Measurements from ENCODE around the gene DCX. TPM values are rescaled to one million over a fixed set of nuclear protein-coding genes. Genes with fewer than 3 reads are reported as not detected.

The DCX gene
- total RNA-seq, result not detected

DNA sequence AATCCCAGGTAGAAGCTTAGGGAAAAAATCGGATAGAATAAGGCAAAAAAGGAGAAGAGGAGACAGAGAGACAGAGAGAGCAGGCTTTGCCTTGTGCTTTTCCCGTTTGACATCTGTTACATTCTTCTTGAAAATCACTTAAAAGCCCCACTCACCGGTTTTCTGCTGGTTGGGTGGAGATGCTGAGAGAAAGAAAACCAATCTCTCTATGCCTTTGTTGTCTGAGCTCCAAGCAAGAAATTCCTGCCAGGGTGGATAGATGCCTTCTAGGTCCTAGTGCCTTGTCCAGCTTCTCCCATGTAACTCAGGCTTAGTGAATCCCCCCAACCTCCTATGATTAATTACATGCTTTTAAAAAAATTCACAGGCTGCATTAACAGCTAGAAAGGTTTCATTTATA lies at the start of gene DCX:
Gene DCX (minus strand): TSS at position 210 of the 400 bp plus-strand sequence. CDS start 1,794 bp downstream, outside the sequence.
- Mint-ChIP-seq H3K4me1 (ENCODE audit: low read depth) (no peaks in the 10 kb centered on the region), H3K27ac (no peak within 1 kb of the TSS), H3K27me3 (peaks cover 7% of the 10 kb centered on the region), H3K4me3 (no peak within 1 kb of the TSS), H3K9me3 (no peaks in the 10 kb centered on the region), H3K36me3 (ENCODE audit: low read depth) (no peaks in the 10 kb centered on the region)
- CTCF ChIA-PET, result no interaction called here
- intact Hi-C loops (cut with micrococcal nuclease), result no loop called here
- POLR2A ChIA-PET, result no interaction called here
- DNase-seq (no peak), ATAC-seq (no peak)
- TF ChIP-seq, protein P1, sequence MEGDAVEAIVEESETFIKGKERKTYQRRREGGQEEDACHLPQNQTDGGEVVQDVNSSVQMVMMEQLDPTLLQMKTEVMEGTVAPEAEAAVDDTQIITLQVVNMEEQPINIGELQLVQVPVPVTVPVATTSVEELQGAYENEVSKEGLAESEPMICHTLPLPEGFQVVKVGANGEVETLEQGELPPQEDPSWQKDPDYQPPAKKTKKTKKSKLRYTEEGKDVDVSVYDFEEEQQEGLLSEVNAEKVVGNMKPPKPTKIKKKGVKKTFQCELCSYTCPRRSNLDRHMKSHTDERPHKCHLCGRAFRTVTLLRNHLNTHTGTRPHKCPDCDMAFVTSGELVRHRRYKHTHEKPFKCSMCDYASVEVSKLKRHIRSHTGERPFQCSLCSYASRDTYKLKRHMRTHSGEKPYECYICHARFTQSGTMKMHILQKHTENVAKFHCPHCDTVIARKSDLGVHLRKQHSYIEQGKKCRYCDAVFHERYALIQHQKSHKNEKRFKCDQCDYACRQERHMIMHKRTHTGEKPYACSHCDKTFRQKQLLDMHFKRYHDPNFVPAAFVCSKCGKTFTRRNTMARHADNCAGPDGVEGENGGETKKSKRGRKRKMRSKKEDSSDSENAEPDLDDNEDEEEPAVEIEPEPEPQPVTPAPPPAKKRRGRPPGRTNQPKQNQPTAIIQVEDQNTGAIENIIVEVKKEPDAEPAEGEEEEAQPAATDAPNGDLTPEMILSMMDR (IDR thresholded peaks at IDR 0.05), result no peak

DNA sequence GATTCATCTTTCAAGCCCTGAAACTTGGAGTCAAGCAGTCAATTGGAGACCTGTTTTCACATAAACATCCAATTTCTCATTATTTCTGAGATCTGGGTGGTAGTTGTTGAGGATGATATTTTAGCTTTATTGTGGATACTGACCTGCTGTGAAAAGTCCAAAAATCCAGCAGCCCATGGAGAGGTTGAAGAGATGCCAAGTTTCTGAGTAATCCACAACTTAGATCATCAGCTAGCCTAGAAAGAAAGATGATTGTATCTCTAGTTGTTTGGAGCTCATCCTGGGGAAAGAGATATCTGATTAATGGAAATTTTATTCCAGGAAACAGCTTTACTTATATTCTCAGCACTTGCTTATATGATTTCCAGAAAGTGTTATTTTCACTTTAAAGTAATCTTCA lies 48.6 kb upstream of the DCX start:
- Mint-ChIP-seq H3K9me3 (no peaks in the 10 kb centered on the region), H3K4me1 (ENCODE audit: low read depth) (no peaks in the 10 kb centered on the region), H3K27me3 (no peaks in the 10 kb centered on the region), H3K27ac (no peak overlapping the region), H3K4me3 (no peak overlapping the region), H3K36me3 (ENCODE audit: low read depth) (no peaks in the 10 kb centered on the region)
- ATAC-seq (no peak), DNase-seq (no peak)
- TF ChIP-seq, protein P1 (IDR thresholded peaks at IDR 0.05), result no peak
- ChIA-PET POLR2A (no interaction called here), CTCF (no interaction called here)
- intact Hi-C loops (cut with micrococcal nuclease), result no loop called here

DNA sequence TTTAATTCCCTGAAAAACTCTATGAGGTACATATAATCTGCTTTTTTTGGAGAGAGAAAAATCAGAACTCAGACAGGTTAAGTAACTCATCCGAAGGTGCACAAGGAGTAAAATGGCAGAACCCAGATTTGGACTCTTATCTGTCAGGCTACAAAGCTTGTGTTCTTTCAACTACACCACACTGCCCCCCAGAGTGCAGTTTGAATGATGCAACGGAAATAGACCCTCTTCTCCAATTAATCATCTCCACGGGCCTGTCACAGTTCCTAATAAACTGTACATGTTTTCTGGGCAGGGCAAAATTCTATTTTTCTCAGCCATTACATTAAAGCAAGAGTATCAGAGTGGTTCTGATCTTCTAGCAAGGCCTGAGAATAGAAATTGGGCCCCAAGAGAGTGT lies 35.3 kb upstream of the DCX start:
- POLR2A ChIA-PET, result no interaction called here
- Mint-ChIP-seq H3K4me3 (no peak overlapping the region), H3K36me3 (ENCODE audit: low read depth) (no peaks in the 10 kb centered on the region), H3K4me1 (ENCODE audit: low read depth) (no peaks in the 10 kb centered on the region), H3K9me3 (no peaks in the 10 kb centered on the region), H3K27ac (no peak overlapping the region), H3K27me3 (no peaks in the 10 kb centered on the region)
- CTCF ChIA-PET, result interaction anchor here (1.3 kb wide), 1 partner anchor 10 kb away, joined by 6 read pairs; no protein-coding TSS in a partner anchor
- intact Hi-C loops (cut with micrococcal nuclease), result no loop called here
- ATAC-seq, result no peak
- TF ChIP-seq, protein P1 (IDR thresholded peaks at IDR 0.05), result peak; percentile 22
- peak; percentile 31 for DNase-seq

DNA sequence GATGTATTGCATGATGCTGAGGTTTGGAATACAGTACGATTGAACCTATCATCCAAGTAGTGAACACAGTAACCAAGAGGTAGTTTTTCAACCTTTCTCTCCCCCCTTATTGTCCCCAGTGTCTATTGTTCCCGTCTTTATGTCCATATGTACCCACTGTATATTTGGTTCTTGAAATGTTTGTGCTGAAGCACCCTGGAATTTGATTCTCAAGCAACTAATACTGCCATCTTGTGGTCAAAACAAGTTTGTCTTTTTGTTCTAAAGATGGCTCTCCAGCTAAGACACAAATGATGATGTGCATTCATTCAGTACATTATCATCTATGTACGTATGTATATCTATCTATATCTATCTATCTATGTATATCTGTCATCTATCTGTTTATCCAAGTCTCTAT lies 33.5 kb upstream of the DCX start:
- CTCF ChIA-PET, result interaction anchor here (0.6 to 1.6 kb wide), 3 partner anchors 189 to 349 kb away, joined by 3 to 4 read pairs (median 4); partner anchors contain the start of gene PAK3
- POLR2A ChIA-PET, result no interaction called here
- no peak overlapping the region for H3K27ac Mint-ChIP-seq
- intact Hi-C loops (cut with micrococcal nuclease), result no loop called here
- H3K36me3 Mint-ChIP-seq (ENCODE audit: low read depth), result no peaks in the 10 kb centered on the region
- H3K27me3 Mint-ChIP-seq, result no peaks in the 10 kb centered on the region
- ATAC-seq (no peak), DNase-seq (no peak)
- H3K4me3 Mint-ChIP-seq, result no peak overlapping the region
- TF ChIP-seq, protein P1 (IDR thresholded peaks at IDR 0.05), result peak; percentile 12
- H3K4me1 Mint-ChIP-seq (ENCODE audit: low read depth), result no peaks in the 10 kb centered on the region
- no peaks in the 10 kb centered on the region for H3K9me3 Mint-ChIP-seq

DNA sequence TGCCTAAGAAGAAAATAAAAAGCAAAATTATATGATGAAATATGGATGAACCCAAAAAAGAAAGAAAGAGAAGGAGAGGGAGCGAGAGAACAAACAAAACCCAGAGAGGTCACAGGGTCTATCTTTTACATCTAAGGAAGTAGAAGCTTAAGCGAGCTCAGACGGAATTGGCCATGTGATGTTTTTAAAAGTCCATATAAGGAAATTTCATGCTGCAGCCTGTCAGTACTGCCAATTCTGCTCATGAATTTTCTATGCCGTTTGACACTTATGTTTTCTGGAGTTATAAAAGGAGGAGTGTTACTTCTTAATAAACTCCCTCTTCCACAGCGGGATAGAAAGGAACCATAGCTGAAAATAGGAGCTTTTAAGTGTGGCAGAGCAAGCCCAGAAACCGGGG lies 32.9 kb upstream of the DCX start:
- POLR2A ChIA-PET, result no interaction called here

More for the DNA sequence above, 32.9 kb upstream of the DCX start:
- Mint-ChIP-seq H3K27ac (no peak overlapping the region), H3K27me3 (no peaks in the 10 kb centered on the region), H3K9me3 (no peaks in the 10 kb centered on the region), H3K4me1 (ENCODE audit: low read depth) (no peaks in the 10 kb centered on the region), H3K36me3 (ENCODE audit: low read depth) (no peaks in the 10 kb centered on the region), H3K4me3 (no peak overlapping the region)
- intact Hi-C loops (cut with micrococcal nuclease), result no loop called here
- DNase-seq (no peak), ATAC-seq (no peak)
- TF ChIP-seq, protein P1 (IDR thresholded peaks at IDR 0.05), result no peak
- CTCF ChIA-PET, result interaction anchor here (0.9 to 1.6 kb wide), 3 partner anchors 280 to 349 kb away, joined by 3 to 4 read pairs (median 4); partner anchors contain the start of gene PAK3

Data from activated CD8-positive, alpha-beta T cell treated with anti-CD3 and anti-CD28 coated beads for 36 hours (primary cell).